ENCODE results near the gene DNAH7.
A peak's percentile ranks its signal among the peaks of the same experiment; 100 is the strongest.

DNAH7 gene

GRCh38 chr2:195805283-195805976 lies 263.2 kb downstream of the DNAH7 start:
- Histone ChIP-seq H3K36me3 (replicated peaks) (no peaks in the 10 kb centered on the region), H3K27me3 (replicated peaks) (no peaks in the 10 kb centered on the region), H3K27ac (no peak overlapping the region), H3K4me3 (ENCODE audit: low read depth, low read length) (no peak overlapping the region)
- in situ Hi-C loops (cut with HindIII; ENCODE audit: low pct_ligation_motif_present, low sequenced_read_pairs): no loop called here
- no peak for DNase-seq
- TF ChIP-seq CTCF (IDR thresholded peaks at IDR 0.05; ENCODE audit: low read depth, low read length, missing control alignments): no peak

GRCh38 chr2:195795879-195796278 lies 272.8 kb downstream of the DNAH7 start:
- no peak for DNase-seq
- Histone ChIP-seq H3K36me3 (replicated peaks) (no peaks in the 10 kb centered on the region), H3K4me3 (ENCODE audit: low read depth, low read length) (no peak overlapping the region), H3K27ac (no peak overlapping the region), H3K27me3 (replicated peaks) (no peaks in the 10 kb centered on the region)
- in situ Hi-C loops (cut with HindIII; ENCODE audit: low pct_ligation_motif_present, low sequenced_read_pairs): no loop called here
- no peak for TF ChIP-seq CTCF (IDR thresholded peaks at IDR 0.05; ENCODE audit: low read depth, low read length, missing control alignments)

- TF ChIP-seq CTCF (IDR thresholded peaks at IDR 0.05; ENCODE audit: low read depth, low read length, missing control alignments): no peak
- H3K27ac ChIP-seq: no peak overlapping the region
- no peaks in the 10 kb centered on the region for H3K27me3 ChIP-seq (replicated peaks)
- DNase-seq: no peak
- in situ Hi-C loops (cut with HindIII; ENCODE audit: low pct_ligation_motif_present, low sequenced_read_pairs): no loop called here
- H3K36me3 ChIP-seq (replicated peaks): no peaks in the 10 kb centered on the region
- no peak overlapping the region for H3K4me3 ChIP-seq (ENCODE audit: low read depth, low read length)
Measured at GRCh38 chr2:195793881-195794280, 274.8 kb downstream of the DNAH7 start.

- TF ChIP-seq CTCF (IDR thresholded peaks at IDR 0.05; ENCODE audit: low read depth, low read length, missing control alignments): no peak
- Histone ChIP-seq H3K36me3 (replicated peaks) (no peaks in the 10 kb centered on the region), H3K27ac (no peak overlapping the region), H3K27me3 (replicated peaks) (no peaks in the 10 kb centered on the region), H3K4me3 (ENCODE audit: low read depth, low read length) (no peak overlapping the region)
- no peak for DNase-seq
- in situ Hi-C loops (cut with HindIII; ENCODE audit: low pct_ligation_motif_present, low sequenced_read_pairs): no loop called here
Measured at GRCh38 chr2:195782156-195782555, 286.5 kb downstream of the DNAH7 start.

- TF ChIP-seq CTCF (IDR thresholded peaks at IDR 0.05; ENCODE audit: low read depth, low read length, missing control alignments): peak; percentile 19
- in situ Hi-C loops (cut with HindIII; ENCODE audit: low pct_ligation_motif_present, low sequenced_read_pairs): no loop called here
- Histone ChIP-seq H3K27ac (no peak overlapping the region), H3K27me3 (replicated peaks) (no peaks in the 10 kb centered on the region), H3K36me3 (replicated peaks) (no peaks in the 10 kb centered on the region), H3K4me3 (ENCODE audit: low read depth, low read length) (no peak overlapping the region)
- peak; percentile 46 for DNase-seq
Measured at GRCh38 chr2:195779491-195779890, 289.1 kb downstream of the DNAH7 start.

GRCh38 chr2:195769975-195770374 lies 298.7 kb downstream of the DNAH7 start:
- Histone ChIP-seq H3K36me3 (replicated peaks) (no peaks in the 10 kb centered on the region), H3K4me3 (ENCODE audit: low read depth, low read length) (no peak overlapping the region), H3K27me3 (replicated peaks) (no peaks in the 10 kb centered on the region), H3K27ac (no peak overlapping the region)
- no peak for DNase-seq
- in situ Hi-C loops (cut with HindIII; ENCODE audit: low pct_ligation_motif_present, low sequenced_read_pairs): no loop called here
- TF ChIP-seq CTCF (IDR thresholded peaks at IDR 0.05; ENCODE audit: low read depth, low read length, missing control alignments): no peak

Measured in brain microvascular endothelial cell (primary cell).